ENCODE results near the gene NPPA. TPM values are rescaled to one million over a fixed set of nuclear protein-coding genes. Genes with fewer than 3 reads are reported as not detected.

The NPPA gene
- total RNA-seq, 4 donors from 2014 or later, result 1.7 TPM; not detected in 3

DNA sequence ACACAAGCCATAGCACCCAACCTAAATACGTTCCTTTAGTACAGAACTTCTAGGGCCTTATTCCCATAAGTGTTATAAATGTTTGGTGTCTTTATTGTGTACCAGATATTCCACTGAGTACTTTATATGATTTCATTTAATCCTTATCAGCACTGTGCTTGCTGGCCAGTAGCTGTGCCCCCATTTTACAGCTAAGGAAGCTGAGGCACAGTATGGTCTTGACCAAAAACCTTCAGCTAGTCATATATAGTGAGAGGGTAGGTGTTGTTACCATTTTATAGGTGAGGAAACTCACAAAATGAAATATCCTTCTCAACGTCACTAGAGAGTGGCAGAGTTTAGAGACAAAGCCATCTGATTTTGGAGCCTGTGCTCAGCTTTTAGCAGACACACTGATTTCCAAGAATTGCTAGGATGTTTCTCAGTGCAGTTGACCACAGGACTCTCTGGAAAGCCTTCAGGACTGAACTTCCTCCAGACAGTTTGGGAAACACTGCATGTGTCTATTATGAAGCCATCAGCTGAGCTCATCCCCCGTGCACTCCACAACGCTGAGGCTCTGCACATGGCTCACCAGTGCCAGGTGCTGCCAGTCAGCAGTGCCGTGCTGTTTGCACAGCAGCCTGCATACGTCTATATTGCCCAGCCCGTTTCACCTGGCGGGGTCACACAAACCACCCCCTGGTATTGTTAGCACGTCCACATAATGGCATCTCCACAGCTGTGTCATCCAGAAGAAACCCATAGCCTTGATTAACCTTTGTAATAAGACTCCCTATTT is 15.4 kb downstream of the NPPA start:
- 79% methylated on average over 9 of the region's 9 CpGs for WGBS
- Histone ChIP-seq H3K27ac (replicated peaks in 1 of 4) (no peak overlapping the region), H3K4me3 (no peak overlapping the region), H3K36me3 (peaks cover 78 to 100% (median 99%) of the 10 kb centered on the region in 4 donors), H3K9me3 (no peaks in the 10 kb centered on the region), H3K4me1 (no peaks in the 10 kb centered on the region), H3K27me3 (no peaks in the 10 kb centered on the region)
- intact Hi-C loops (cut with DNase I), result no loop called here
- TF ChIP-seq, protein P1, sequence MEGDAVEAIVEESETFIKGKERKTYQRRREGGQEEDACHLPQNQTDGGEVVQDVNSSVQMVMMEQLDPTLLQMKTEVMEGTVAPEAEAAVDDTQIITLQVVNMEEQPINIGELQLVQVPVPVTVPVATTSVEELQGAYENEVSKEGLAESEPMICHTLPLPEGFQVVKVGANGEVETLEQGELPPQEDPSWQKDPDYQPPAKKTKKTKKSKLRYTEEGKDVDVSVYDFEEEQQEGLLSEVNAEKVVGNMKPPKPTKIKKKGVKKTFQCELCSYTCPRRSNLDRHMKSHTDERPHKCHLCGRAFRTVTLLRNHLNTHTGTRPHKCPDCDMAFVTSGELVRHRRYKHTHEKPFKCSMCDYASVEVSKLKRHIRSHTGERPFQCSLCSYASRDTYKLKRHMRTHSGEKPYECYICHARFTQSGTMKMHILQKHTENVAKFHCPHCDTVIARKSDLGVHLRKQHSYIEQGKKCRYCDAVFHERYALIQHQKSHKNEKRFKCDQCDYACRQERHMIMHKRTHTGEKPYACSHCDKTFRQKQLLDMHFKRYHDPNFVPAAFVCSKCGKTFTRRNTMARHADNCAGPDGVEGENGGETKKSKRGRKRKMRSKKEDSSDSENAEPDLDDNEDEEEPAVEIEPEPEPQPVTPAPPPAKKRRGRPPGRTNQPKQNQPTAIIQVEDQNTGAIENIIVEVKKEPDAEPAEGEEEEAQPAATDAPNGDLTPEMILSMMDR (IDR thresholded peaks at IDR 0.05), result no peak
- no peak for TF ChIP-seq EP300 (IDR thresholded peaks at IDR 0.05)
- no peak for DNase-seq (ENCODE audit: extremely low spot score)

DNA sequence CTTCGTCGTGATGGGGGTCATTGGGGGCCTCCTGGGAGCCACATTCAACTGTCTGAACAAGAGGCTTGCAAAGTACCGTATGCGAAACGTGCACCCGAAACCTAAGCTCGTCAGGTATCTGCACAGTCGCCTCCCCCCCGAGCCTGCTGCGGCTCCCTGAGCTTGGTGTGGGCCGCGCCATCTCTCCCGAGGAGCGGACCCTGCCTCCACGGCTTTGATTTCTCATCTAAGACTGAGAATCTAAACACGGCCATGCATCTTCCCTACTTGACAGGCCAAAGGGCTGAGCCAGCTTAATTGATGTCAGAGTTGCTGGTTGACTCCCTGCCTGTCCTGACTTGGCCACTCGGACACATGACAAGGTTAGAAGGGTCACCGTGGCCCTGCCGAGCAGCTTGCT is 19.1 kb downstream of the NPPA start:
- no peak overlapping the region for H3K4me3 ChIP-seq
- TF ChIP-seq POLR2AphosphoS5 (IDR thresholded peaks at IDR 0.05), result no peak
- no peak for TF ChIP-seq EP300 (IDR thresholded peaks at IDR 0.05)
- TF ChIP-seq POLR2A (IDR thresholded peaks at IDR 0.05; ENCODE audit: low read depth), result no peak
- TF ChIP-seq, protein P1 (IDR thresholded peaks at IDR 0.05), result no peak
- no peaks in the 10 kb centered on the region for H3K9me3 ChIP-seq
- no peak overlapping the region for H3K27ac ChIP-seq (replicated peaks in 1 of 4)
- 88% methylated on average over 18 of the region's 19 CpGs for WGBS
- H3K36me3 ChIP-seq, result peaks cover 64 to 100% (median 99%) of the 10 kb centered on the region in 4 donors
- H3K4me1 ChIP-seq, result no peaks in the 10 kb centered on the region
- DNase-seq (ENCODE audit: extremely low spot score), result no peak
- intact Hi-C loops (cut with DNase I), result no loop called here
- H3K27me3 ChIP-seq, result no peaks in the 10 kb centered on the region

DNA sequence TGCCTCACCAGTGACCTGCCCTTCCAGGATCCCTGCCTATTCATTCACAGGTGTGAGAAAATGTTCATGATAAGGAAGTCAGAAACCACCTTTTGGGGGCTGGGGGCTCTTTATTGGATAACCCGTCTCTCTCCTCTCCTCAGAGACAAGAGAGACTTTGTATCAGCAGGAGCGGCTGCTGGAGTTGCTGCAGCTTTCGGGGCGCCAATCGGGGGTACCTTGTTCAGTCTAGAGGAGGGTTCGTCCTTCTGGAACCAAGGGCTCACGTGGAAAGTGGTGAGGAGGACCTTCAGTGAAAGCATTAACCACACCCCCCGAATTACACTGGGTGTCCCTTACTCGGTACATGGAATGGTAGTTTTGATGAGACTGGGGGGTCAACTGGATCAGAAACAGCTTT is 20.6 kb downstream of the NPPA start:
- intact Hi-C loops (cut with DNase I), result no loop called here
- Histone ChIP-seq H3K9me3 (no peaks in the 10 kb centered on the region), H3K27ac (replicated peaks in 1 of 4) (no peak overlapping the region), H3K27me3 (no peaks in the 10 kb centered on the region), H3K36me3 (peaks cover 66 to 99% (median 98%) of the 10 kb centered on the region in 4 donors), H3K4me1 (no peaks in the 10 kb centered on the region), H3K4me3 (no peak overlapping the region)
- 90% methylated on average over 9 of the region's 9 CpGs for WGBS
- no peak for DNase-seq (ENCODE audit: extremely low spot score)
- TF ChIP-seq POLR2A (IDR thresholded peaks at IDR 0.05; ENCODE audit: low read depth) (no peak), POLR2AphosphoS5 (IDR thresholded peaks at IDR 0.05) (no peak), EP300 (IDR thresholded peaks at IDR 0.05) (no peak)
- TF ChIP-seq, protein P1 (IDR thresholded peaks at IDR 0.05), result no peak

DNA sequence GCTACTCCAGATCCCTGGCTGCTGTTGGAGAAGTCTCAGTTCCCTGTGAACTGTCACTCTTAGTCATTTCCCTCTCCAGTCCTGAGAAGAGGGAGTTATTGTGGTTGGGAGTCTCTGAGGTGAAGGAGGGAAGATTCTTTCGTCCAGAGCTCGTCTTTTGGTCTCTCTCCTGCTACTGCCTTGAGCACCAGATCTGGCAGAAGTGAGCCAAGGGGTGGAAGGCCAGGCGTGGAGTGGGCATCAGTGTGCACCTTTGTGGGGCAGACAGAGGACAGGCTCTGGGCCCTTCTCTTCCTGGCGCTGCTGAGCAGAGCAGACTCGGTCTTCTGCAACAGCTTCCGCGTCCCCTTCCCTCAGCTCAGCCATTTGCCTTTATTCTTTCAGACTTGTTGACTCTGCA is 22.5 kb downstream of the NPPA start:
- H3K9me3 ChIP-seq, result no peaks in the 10 kb centered on the region
- H3K36me3 ChIP-seq, result peaks cover 65 to 100% (median 90%) of the 10 kb centered on the region in 4 donors
- intact Hi-C loops (cut with DNase I), result no loop called here
- peaks cover 0 to 5% (median 0%) of the 10 kb centered on the region in 4 donors for H3K4me1 ChIP-seq
- no peak overlapping the region for H3K4me3 ChIP-seq
- TF ChIP-seq EP300 (IDR thresholded peaks at IDR 0.05) (no peak), POLR2A (IDR thresholded peaks at IDR 0.05; ENCODE audit: low read depth) (no peak), POLR2AphosphoS5 (IDR thresholded peaks at IDR 0.05) (no peak)
- TF ChIP-seq, protein P1 (IDR thresholded peaks at IDR 0.05), result no peak
- no peak overlapping the region for H3K27ac ChIP-seq (replicated peaks in 1 of 4)
- H3K27me3 ChIP-seq, result no peaks in the 10 kb centered on the region
- no peak for DNase-seq (ENCODE audit: extremely low spot score)
- 90% methylated on average over 7 of the region's 7 CpGs for WGBS
